Measurements from ENCODE around the gene RBMX2.

The RBMX2 gene

DNA sequence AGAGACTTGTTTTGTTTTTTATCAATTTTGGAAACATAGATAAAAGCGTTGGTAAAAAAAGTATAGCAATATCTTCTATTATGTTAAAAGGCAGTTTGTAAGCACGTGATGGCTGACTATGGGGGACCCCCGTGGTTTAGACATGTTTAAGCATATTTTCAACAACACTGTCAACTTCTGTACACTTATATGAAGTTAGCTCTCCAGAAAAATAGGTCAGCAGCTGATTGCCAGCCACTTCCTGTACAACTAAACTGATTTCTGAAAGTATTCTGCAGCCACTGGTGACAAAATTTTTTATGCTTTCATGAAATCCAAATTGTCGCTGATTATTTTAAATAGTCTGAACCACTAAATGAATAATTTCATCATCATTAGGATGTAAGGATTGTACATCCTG, 45.2 kb downstream of the RBMX2 start:
- DNase-seq (ENCODE audit: low spot score) = no peak
